ENCODE data around the gene OR1J2. TPM values are rescaled to one million over a fixed set of nuclear protein-coding genes. Genes with fewer than 3 reads are reported as not detected.
"Not testable (repeated sequence)": the region's sequence is repeated elsewhere in the genome, so short reads cannot be mapped to it uniquely, and the experiment has no call there.

The OR1J2 gene
- total RNA-seq, 1 donor from 2014 or later = not detected

DNA sequence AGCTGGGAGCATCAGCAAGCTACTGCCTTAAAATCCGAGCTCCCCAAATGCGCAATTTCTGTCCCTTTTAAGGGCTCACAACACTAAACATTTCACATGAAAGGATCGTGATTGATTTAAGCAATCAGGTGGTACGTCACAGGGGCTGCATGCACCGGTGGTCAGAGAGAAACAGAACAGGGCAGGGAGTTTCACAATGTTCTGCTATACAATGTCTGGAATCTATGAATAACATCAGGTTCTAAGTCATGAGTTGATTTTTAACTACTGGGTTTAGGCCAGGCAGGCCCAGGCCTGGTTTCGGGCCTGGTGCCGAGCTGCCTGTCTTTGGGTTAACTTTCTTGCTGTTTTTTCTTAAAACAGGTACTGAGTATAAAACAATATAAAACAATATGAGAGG is 26.5 kb downstream of the OR1J2 start:
- intact Hi-C loops (cut with micrococcal nuclease); DNase-seq; ATAC-seq: not testable (repeated sequence)

DNA sequence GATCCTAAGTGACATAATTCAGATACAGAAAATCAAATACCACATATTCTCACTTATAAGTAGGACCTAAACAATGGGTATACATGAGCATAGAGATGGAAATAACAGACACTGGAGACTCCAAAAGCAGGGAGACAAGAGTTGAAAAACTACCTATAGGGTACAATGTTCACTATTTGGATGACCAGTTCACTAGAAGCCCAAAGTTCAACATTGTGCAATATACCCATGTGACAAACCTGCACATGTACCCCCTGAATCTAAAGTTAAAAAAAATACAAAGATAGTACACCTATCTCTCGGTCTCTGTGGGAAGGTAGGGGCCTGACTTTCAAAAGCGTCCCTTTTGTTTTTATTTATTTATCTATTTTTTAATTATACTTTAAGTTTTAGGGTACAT is 28.2 kb downstream of the OR1J2 start:
- no peak for DNase-seq
- intact Hi-C loops (cut with micrococcal nuclease) = no loop called here
- ATAC-seq = no peak

DNA sequence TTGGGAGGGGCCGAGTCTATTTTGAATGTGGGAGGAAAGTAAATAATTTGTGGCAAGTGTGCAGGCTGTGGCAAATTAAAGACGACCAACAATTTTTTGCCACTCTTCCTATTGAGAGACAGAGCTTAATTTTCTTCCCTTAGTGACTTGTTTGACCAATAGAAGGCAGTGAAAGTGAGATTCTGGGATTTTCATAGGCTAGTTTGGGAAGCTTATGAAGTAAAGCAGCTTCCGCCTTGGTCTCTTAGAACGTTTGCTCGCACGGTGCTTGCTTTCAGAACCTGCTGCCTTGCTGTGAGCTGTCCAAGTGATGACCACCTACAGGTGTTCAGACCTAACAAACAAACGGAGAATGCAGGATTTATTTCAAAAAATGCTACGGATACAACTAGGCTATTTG is 35.6 kb downstream of the OR1J2 start:
- DNase-seq (no peak), ATAC-seq (no peak)
- intact Hi-C loops (cut with micrococcal nuclease) = no loop called here

DNA sequence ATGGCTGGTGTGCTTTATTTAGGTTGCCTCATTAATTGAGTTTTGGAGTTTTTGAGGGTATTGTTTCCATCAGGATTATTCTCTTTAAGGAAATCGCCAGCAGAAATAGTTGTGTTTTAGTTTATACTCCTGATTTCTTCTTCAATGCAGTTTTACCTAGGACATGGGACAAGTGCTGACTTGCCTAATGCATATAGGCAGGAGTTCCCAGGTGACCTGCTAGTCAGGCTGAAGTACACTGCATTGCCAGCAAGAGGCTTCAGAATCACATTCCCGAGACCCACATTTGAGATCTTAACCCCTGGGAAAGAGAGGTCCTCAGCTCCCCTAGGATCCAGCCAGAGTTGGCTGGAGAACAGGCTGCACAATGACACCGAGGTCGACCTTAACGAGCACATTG is 40.8 kb downstream of the OR1J2 start:
- ATAC-seq (no peak), DNase-seq (no peak)
- intact Hi-C loops (cut with micrococcal nuclease) = no loop called here

DNA sequence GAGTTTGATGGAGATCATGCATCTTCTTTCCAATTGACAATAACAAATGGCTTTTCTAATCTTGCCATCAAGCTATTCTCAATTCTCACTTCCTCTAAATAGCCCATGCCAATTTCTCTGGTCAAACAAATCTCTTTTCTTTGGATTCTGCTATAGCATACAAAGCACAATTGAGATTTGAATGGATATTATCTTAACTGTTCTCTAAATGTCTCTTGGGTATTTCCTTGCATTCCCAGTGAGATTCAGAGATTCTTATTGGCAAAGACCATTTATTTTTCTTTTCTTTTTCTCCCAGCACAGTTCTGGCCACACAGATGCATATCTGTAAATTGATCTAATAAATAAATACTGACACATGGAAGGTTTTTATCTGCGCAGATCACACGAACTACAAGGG is 42.2 kb downstream of the OR1J2 start, which contains the start of gene OR1N2:
Gene OR1N2, plus strand, starts transcription at position 301 of the 400 bp plus-strand sequence. CDS start 100 bp downstream, outside the sequence.
- no peak for ATAC-seq
- DNase-seq = no peak
- intact Hi-C loops (cut with micrococcal nuclease) = no loop called here

Other genes with a start within 250 kb of the OR1J2 start
- 41.8 TPM for gene RBM18, start 246.0 kb upstream of the OR1J2 start, total RNA-seq
- 41.3 TPM for gene MRRF, start 245.9 kb upstream of the OR1J2 start, total RNA-seq
- 3.4 TPM for gene PTGS1, start 139.8 kb upstream of the OR1J2 start, total RNA-seq
- not detected for gene OR1J1, start 32.9 kb upstream of the OR1J2 start, total RNA-seq
- gene OR1J4, start 8.3 kb downstream of the OR1J2 start, total RNA-seq = not detected
- not detected for gene OR1N1, start 16.5 kb downstream of the OR1J2 start, total RNA-seq
- not detected for gene OR1N2, start 42.3 kb downstream of the OR1J2 start, total RNA-seq
- gene OR1L8, start 72.6 kb downstream of the OR1J2 start, total RNA-seq = not detected
- gene OR1Q1, start 103.9 kb downstream of the OR1J2 start, total RNA-seq = not detected
- not detected for gene OR1B1, start 146.8 kb downstream of the OR1J2 start, total RNA-seq
- not detected for gene OR1L1, start 150.9 kb downstream of the OR1J2 start, total RNA-seq
- not detected for gene OR1L3, start 164.3 kb downstream of the OR1J2 start, total RNA-seq
- not detected for gene OR1L4, start 213.2 kb downstream of the OR1J2 start, total RNA-seq
- gene OR1L6, start 231.5 kb downstream of the OR1J2 start, total RNA-seq = not detected

Data from left ventricle myocardium superior (tissue), 1 donor.